A673 (cell line): Measurements from ENCODE around the gene AARSD1. TPM values are rescaled to one million over a fixed set of nuclear protein-coding genes. Genes with fewer than 3 reads are reported as not detected.

ENCODE experiments used
- BruUV-seq: library from RNA; stranded (reverse); fragments of 400-500 nt; replicated peaks from 2 replicates; lab custom pipeline; 2021; lab: Mats Ljungman, UMichigan
- CTCF ChIA-PET: fragments of 300-600 bp; sonication (Branson Sonifier 250); formaldehyde crosslinking; loops from one replicate; lab custom pipeline; 2022; ENCODE audit warnings: antibody characterized with exemption; lab: Charles Lee
- POLR2A ChIA-PET: fragments of 300-600 bp; sonication (Branson Sonifier 250); formaldehyde crosslinking; loops from one replicate; lab custom pipeline; 2022; ENCODE audit warnings: antibody characterized with exemption; ENCODE audit not compliant: low non-redundant PET; lab: Charles Lee
- DNase-seq: peaks from one replicate; pipeline ENCODE4 v3.0.0-alpha.2; 2015; ENCODE audit warnings: low spot score
- H3K27ac ChIP-seq: fragments of 200-600 bp; sonication (generic); 2 replicates; pipeline ENCODE4 v1.5.1; 2016; ENCODE audit warnings: mixed run types, low read depth, mild to moderate bottlenecking, mixed read lengths, antibody characterized with exemption, low read length; ENCODE audit not compliant: poor library complexity, severe bottlenecking
- H3K27me3 ChIP-seq: fragments of 200-600 bp; sonication (generic); replicated peaks from 2 replicates; pipeline ENCODE4 v1.6.1; 2017; ENCODE audit warnings: mixed run types, low read depth, mild to moderate bottlenecking, mixed read lengths, antibody characterized with exemption, low read length; ENCODE audit not compliant: insufficient read depth, poor library complexity
- H3K36me3 ChIP-seq: fragments of 200-600 bp; sonication (generic); 2 replicates; pipeline ENCODE4 v1.6.1; 2016; ENCODE audit warnings: mixed run types, mild to moderate bottlenecking, mixed read lengths, antibody characterized with exemption, low read length; ENCODE audit not compliant: insufficient read depth, poor library complexity, severe bottlenecking
- H3K4me1 ChIP-seq: fragments of 200-600 bp; sonication (generic); 2 replicates; pipeline ENCODE4 v1.6.1; 2017; ENCODE audit warnings: mixed run types, mild to moderate bottlenecking, mixed read lengths, antibody characterized with exemption, low read length; ENCODE audit not compliant: insufficient read depth, poor library complexity, severe bottlenecking
- H3K4me3 ChIP-seq: fragments of 200-600 bp; sonication (generic); 2 replicates; pipeline ENCODE4 v1.5.1; 2016; ENCODE audit warnings: low read depth, mixed run types, mild to moderate bottlenecking, mixed read lengths, low read length; ENCODE audit not compliant: poor library complexity, severe bottlenecking
- H3K9me3 ChIP-seq: fragments of 200-600 bp; sonication (generic); 2 replicates; pipeline ENCODE4 v1.6.1; 2016; ENCODE audit warnings: mixed run types, low read depth, mild to moderate bottlenecking, mixed read lengths, antibody characterized with exemption, low read length; ENCODE audit not compliant: poor library complexity, severe bottlenecking
- EZH2 ChIP-seq: fragments of 200-600 bp; sonication (generic); IDR thresholded peaks from 2 replicates; pipeline ENCODE4 v1.6.1; 2017; ENCODE audit warnings: borderline replicate concordance, low read depth, mild to moderate bottlenecking, mixed read lengths, antibody characterized with exemption, low read length; ENCODE audit not compliant: poor library complexity, severe bottlenecking
- intact Hi-C: fragments of 100-400 bp; cut with micrococcal nuclease; formaldehyde crosslinking; loops from one replicate; pipeline ENCODE4 v1.10.0; 2022; ENCODE audit not compliant: unreplicated experiment
- total RNA-seq: library from RNA; stranded (reverse); gene quantifications from 2 replicates; pipeline ENCODE4 v1.2.3, GENCODE V29; 2021
- TF ChIP-seq, protein P1 (sequence below): fragments of 300-800, 200-600 bp; sonication (generic); conservative IDR thresholded peaks from 2 replicates; pipeline ENCODE4 v1.5.1; 2017; ENCODE audit warnings: low read depth, mild to moderate bottlenecking, antibody characterized with exemption, low read length, moderate library complexity, mixed read lengths

Gene AARSD1
- total RNA-seq, 1 experiment from 2014 or later: 32.9 TPM

GRCh38 chr17:42967925-42968324 is 3.7 kb upstream of the AARSD1 start:
- no peaks in the 10 kb centered on the region for H3K4me1 ChIP-seq
- intact Hi-C loops: no loop called here
- no peak overlapping the region for H3K4me3 ChIP-seq
- no peaks in the 10 kb centered on the region for H3K36me3 ChIP-seq
- no peaks in the 10 kb centered on the region for H3K27me3 ChIP-seq
- no TSS peak for BruUV-seq
- CTCF ChIA-PET: no interaction called here
- no peak for TF ChIP-seq EZH2
- TF ChIP-seq, protein P1, sequence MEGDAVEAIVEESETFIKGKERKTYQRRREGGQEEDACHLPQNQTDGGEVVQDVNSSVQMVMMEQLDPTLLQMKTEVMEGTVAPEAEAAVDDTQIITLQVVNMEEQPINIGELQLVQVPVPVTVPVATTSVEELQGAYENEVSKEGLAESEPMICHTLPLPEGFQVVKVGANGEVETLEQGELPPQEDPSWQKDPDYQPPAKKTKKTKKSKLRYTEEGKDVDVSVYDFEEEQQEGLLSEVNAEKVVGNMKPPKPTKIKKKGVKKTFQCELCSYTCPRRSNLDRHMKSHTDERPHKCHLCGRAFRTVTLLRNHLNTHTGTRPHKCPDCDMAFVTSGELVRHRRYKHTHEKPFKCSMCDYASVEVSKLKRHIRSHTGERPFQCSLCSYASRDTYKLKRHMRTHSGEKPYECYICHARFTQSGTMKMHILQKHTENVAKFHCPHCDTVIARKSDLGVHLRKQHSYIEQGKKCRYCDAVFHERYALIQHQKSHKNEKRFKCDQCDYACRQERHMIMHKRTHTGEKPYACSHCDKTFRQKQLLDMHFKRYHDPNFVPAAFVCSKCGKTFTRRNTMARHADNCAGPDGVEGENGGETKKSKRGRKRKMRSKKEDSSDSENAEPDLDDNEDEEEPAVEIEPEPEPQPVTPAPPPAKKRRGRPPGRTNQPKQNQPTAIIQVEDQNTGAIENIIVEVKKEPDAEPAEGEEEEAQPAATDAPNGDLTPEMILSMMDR: no peak
- no peak overlapping the region for H3K27ac ChIP-seq
- DNase-seq: no peak
- H3K9me3 ChIP-seq: no peaks in the 10 kb centered on the region
- POLR2A ChIA-PET: no interaction called here

DNA sequence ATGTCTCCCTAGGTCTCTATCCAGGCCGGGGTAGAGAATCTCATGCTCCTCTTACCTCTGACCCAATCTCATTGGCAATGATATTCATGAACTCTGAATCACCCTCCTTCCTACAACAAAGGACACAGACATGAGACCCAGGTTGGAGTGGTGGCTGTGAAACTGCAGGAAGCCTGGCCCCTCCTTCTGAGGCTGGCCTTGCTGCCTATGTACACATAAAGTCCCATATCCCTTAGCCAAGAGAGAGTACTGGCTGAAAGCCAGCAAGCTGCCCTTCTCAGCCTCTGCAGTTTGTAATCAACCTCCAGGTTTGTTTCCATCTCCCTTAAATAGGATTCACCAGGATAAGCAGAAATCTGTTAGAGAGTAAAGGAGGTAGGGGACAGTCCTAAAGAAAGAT is 10.6 kb downstream of the AARSD1 start:
- POLR2A ChIA-PET: no interaction called here

DNA sequence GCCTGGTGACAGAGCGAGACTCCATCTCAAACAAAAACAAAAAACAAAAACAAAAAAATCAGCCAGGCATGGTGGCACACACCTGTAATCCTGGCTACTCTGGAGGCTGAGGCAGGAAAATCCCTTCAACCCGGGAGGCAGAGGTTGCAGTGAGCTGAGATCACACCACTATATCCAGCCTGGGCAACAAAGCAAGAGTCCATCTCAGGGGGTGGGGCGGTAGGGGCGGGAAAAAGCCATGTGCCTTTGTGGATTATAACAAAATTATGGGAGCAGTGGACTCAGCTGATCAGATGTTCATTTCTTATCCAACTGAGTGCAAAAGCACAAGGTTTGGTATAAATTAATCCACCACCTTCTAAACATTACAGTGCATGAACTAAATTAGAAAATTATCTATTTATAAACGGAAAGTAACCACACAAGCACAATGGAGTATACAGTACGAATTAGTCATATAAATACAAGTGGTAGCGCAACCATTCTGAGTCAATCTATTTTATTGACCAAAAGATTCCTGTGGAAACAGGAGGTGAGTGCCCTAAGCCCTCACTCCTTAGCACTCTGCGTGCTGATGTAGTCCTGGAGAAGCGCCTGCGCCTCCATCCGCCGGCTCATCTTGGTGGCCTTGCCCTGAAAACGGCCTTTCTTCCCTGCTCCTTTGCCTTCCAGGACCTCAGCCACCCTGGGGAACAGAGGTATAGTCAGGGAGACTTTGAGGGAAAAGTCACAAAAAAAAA is 14.0 kb downstream of the AARSD1 start:
- no TSS peak for BruUV-seq
- no peak for DNase-seq
- Histone ChIP-seq H3K27ac (no peak overlapping the region), H3K4me3 (no peak overlapping the region), H3K27me3 (no peaks in the 10 kb centered on the region), H3K4me1 (no peaks in the 10 kb centered on the region), H3K9me3 (no peaks in the 10 kb centered on the region), H3K36me3 (peaks cover 7% of the 10 kb centered on the region)
- CTCF ChIA-PET: no interaction called here
- POLR2A ChIA-PET: no interaction called here
- intact Hi-C loops: no loop called here
- TF ChIP-seq, protein P1: no peak
- TF ChIP-seq EZH2: no peak

More for the DNA sequence above, 10.6 kb downstream of the AARSD1 start:
- no peak for DNase-seq
- no peaks in the 10 kb centered on the region for H3K9me3 ChIP-seq
- CTCF ChIA-PET: no interaction called here
- no peak overlapping the region for H3K27ac ChIP-seq
- H3K4me1 ChIP-seq: no peaks in the 10 kb centered on the region
- H3K36me3 ChIP-seq: peaks cover 15% of the 10 kb centered on the region
- TF ChIP-seq EZH2: no peak
- TF ChIP-seq, protein P1: no peak
- intact Hi-C loops: no loop called here
- no TSS peak for BruUV-seq
- H3K27me3 ChIP-seq: no peaks in the 10 kb centered on the region
- H3K4me3 ChIP-seq: no peak overlapping the region
